CMK (cell line): ENCODE measurements around the gene NOC4L.

Source experiments
- DNase-seq: peaks from one replicate; pipeline ENCODE4 v3.0.0-alpha.2; 2010; ENCODE audit warnings: low read depth

NOC4L gene

DNA sequence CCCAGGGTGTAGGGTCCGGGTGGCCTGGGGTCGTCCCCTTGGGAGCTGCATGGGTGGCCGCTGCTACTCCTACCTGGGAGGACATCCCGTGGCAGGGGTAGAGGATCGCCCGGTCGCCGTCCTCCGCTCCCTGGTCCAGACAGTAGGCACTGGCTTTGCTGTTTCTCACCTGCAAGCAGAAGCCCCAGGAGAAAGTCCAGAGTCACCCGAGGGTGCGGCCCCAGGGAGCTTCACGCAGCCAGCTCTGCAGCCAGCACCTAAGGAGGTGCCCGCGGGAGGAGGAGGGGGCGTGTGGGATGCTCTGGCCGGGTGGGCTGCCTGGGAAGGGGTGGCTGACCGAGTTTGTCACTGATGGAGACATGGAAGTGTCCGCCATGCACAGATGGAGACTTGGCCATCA is 54.8 kb downstream of the NOC4L start:
- DNase-seq, result no peak

DNA sequence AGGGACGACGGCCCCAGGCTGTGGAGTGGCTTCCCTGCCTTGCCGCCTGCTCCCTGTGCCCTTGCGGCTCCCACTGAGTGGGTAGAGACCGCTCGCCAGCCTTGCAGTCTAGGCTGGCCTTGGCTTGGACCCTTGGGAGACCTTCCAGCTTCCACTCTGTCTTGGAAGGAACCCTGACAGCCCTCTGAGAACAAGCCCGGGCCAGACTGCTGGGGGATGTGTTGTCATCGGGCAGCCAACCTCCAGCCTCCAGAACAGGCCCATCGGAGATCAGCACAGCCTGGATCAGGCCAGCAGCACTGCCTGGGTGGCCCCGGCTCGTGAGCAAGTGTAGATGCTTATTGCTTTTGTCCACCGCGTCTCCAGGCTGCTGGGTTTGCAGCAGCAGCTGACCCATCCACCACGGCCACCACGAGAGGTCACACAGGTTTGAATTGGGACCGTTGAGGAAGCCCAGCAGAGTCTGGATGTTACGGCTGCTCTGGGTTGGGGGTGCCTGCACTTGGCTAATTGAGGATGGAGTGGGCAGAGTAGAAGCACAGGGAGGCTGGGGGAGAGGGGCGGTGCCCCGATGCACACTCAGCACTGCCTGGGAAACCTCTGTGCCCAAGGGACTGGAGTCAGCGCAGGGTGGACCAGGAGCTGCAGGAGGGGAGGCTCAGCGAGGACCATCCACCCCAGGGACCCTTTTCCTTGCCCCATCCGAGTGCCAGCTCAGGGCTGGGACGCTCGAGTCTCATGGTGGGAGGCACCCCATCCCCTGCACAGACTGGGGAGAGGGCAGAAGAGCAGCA is 55.5 kb downstream of the NOC4L start:
- no peak for DNase-seq

DNA sequence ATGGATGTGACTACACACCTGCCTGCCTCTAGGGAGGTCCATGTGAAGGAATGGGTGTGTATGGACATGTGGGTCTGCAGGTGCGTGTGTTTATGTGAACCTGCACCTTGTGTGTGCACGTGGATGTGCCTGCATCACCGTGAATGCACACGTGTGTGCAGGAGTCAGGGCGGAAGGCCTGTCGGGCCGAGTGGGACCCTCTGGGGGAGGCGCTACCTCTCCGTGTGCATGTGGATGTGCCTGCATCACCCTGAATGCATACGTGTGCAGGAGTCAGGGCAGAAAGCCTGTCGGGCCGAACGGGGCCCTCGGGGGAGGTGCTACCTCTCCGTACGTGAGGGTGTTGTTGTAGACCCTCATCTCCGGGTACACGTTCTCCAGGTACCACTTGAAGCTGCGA is 56.5 kb downstream of the NOC4L start:
- DNase-seq, result no peak

DNA sequence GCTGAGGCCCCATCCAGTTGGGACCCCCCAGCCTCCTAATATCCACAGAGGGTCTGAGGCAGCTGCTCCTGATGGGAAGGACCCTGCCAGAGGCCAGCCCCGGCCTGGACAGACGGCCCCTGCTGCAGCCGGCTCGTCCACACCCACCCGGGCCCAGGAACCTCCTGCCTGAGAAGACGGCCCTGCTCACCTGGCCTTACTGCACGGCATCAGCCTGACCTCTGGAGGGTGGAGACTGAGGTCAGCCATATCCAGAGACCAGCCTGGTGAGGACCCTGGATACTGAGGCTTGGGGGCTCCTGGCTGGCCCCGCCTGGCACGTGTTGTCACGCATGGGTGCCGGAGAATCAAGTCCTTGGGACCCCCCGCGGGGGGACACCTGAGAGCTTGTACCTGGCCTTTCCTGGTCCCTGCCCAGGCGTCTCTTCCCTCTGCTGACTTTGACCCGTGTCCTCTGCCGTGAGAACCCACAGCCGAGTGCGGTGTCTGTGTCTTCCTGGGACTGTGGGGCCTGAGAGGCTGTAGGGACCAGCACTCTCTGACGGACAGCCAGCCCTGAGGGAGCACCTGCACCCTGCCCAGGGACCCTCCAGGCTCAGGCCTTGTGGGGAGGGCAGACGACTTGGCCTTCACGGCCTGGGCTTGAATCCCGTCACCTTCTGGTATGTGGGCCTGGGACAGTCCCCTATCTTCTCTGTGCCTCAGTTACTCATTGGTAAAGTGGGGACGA is 57.3 kb downstream of the NOC4L start:
- DNase-seq, result no peak
